ENCODE results near the gene IP6K1.
"Not testable (repeated sequence)": the region's sequence is repeated elsewhere in the genome, so short reads cannot be mapped to it uniquely, and the experiment has no call there.

Gene IP6K1

DNA sequence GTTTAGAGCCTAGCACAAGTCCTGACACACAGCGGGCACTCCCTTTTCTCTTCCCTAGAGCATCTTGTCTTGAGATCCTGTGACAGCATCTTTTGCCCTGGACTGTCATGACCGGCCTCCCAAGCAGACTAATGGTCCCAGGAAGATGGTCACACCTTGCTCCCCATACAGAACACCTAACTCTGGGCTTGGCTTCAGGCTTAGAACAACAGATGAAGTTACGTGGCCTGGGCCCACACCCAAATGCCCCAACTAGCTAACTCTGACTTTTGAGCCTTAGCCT lies 781 bp upstream of the IP6K1 start:
- Mint-ChIP-seq H3K4me3 (peak overlapping the region; percentile 85), H3K9me3 (no peaks in the 10 kb centered on the region), H3K36me3 (ENCODE audit: low read depth) (peaks cover 28% of the 10 kb centered on the region), H3K27me3 (peaks cover 4% of the 10 kb centered on the region), H3K27ac (peak overlapping the region; percentile 94), H3K4me1 (ENCODE audit: low read depth) (peaks cover 24% of the 10 kb centered on the region)
- intact Hi-C loops (cut with micrococcal nuclease): loop anchor here (10.0 kb wide), 1 partner anchor 62 kb away; the partner anchor contains the start of gene GMPPB

DNA sequence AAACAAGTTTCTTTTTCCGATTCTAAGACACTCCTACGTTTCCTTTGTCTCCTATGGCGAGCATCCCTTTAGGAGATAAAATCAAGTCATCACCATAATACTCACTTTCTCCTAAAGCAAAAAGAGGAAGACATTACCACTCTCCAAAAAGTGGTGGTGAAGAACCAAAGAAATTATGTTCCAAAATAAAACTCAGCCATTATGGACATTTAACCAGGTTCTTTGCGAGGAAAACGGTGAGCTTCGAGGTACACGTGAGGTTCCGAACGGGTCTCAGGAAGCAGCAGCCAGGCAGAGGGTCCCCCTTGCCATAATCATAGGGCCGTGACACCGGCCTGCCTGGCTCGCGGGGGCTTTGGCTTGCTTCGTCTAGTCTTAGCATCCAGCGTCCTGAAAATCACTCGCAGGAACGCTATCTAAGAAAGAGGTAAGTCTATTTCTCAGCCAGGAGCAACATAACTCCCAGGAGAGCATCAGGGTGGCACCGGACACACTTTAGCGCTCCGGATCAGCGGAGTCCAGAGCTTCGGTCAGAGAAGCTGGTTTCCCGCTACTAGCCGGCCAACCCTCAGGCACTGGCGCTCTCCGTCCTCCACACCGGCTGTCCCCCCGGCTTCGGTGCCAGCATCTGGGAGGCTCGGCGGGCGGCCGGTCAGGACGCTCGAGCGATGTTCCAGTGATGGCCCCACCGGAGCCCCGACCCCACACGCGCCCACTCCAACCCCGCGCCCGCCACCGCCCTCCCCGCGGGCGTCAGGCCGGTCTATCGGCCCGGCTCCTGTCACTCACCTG lies 581 bp downstream of the IP6K1 start:
- Mint-ChIP-seq H3K36me3 (ENCODE audit: low read depth) (peaks cover 38% of the 10 kb centered on the region), H3K9me3 (no peaks in the 10 kb centered on the region), H3K4me3 (peak overlapping the region; percentile 85), H3K4me1 (ENCODE audit: low read depth) (peaks cover 33% of the 10 kb centered on the region), H3K27ac (peak overlapping the region; percentile 94), H3K27me3 (peaks cover 4% of the 10 kb centered on the region)
- intact Hi-C loops (cut with micrococcal nuclease): loop anchor here (10.0 kb wide), 1 partner anchor 61 kb away; the partner anchor contains the start of gene GMPPB

DNA sequence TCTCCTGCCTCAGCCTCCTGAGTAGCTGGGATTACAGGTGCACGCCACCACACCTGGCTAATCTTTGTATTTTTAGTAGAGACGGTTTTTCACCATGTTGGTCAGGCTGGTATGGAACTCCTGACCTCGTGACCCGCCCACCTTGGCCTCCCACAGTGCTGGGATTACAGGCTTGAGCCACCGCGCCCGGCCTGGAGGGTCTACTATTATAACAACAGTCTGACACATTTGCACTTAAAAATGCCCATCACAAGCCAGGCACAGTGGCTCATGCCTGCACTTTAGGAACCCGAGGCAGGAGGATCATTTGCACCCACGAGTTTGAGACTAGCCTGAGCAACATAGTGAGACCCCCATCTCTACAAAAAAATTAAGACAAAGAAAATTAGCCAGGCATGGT lies 4.1 kb downstream of the IP6K1 start:
- H3K4me3 Mint-ChIP-seq, H3K27ac Mint-ChIP-seq, H3K27me3 Mint-ChIP-seq, H3K9me3 Mint-ChIP-seq: not testable (repeated sequence)
- Mint-ChIP-seq H3K36me3 (ENCODE audit: low read depth) (peaks cover 70% of the 10 kb centered on the region), H3K4me1 (ENCODE audit: low read depth) (peaks cover 50% of the 10 kb centered on the region)
- intact Hi-C loops (cut with micrococcal nuclease): loop anchor here (10.0 kb wide), 1 partner anchor 57 kb away; the partner anchor contains the start of gene GMPPB

DNA sequence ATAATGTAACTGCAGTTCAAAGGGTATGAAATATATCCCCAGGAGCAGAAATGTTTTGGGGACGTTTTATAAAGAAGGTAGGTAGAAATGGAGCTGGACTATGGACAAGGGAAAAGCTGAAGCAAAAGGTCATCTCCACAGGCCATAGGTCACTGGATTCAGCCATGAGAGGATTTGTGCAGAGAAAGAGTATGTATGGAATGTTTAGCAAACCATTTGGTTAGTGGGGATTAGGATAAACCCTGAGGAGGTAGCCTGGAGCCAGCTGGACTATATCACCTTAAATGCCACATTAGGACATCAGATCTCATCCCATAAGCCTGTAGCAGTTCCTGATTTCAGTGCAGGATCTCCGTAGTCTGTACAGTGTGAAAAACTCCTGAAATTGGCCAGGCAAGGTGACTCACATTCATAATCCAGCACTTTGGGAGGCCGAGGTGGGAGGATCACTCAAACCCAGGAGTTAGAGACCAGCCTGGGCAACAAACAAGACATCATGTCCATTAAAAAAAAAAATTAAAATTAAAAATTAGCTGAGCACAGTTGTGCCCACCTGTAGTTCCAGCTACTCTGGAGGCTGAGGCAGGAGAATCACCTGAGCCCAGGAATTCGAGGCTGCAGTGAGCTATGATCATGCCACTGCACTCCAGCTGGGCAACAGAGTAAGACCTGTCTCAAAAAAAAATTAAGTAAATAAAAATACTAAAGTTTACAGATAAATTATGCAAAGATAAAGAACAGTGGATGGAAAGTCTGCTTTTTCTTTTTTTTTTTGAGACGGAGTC lies 4.7 kb downstream of the IP6K1 start:
- Mint-ChIP-seq H3K4me3 (no peak overlapping the region), H3K9me3 (no peaks in the 10 kb centered on the region), H3K27ac (no peak overlapping the region), H3K4me1 (ENCODE audit: low read depth) (peaks cover 43% of the 10 kb centered on the region), H3K27me3 (no peaks in the 10 kb centered on the region), H3K36me3 (ENCODE audit: low read depth) (peaks cover 77% of the 10 kb centered on the region)
- intact Hi-C loops (cut with micrococcal nuclease): loop anchor here (10.0 kb wide), 1 partner anchor 57 kb away; the partner anchor contains the start of gene GMPPB

DNA sequence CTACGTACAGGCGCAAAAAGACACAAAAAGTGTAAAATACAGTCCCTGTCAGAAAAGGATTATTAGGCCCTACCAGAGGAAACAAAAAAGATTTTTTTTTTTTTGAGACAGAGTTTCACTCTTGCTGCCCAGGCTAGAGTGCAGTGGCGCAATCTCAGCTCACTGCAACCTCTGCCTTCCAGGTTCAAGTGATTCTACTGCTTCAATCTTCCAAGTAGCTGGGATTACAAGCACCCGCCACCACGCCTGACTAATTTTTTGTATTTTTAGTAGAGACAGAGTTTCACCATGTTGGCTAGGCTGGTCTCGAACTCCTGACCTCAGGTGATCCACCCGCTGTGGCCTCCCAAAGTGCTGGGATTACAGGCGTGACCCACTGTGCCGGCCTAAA lies 5.4 kb downstream of the IP6K1 start:
- H3K27me3 Mint-ChIP-seq: not testable (repeated sequence)
- intact Hi-C loops (cut with micrococcal nuclease): loop anchor here (10.0 kb wide), 1 partner anchor 56 kb away; the partner anchor contains the start of gene GMPPB

DNA sequence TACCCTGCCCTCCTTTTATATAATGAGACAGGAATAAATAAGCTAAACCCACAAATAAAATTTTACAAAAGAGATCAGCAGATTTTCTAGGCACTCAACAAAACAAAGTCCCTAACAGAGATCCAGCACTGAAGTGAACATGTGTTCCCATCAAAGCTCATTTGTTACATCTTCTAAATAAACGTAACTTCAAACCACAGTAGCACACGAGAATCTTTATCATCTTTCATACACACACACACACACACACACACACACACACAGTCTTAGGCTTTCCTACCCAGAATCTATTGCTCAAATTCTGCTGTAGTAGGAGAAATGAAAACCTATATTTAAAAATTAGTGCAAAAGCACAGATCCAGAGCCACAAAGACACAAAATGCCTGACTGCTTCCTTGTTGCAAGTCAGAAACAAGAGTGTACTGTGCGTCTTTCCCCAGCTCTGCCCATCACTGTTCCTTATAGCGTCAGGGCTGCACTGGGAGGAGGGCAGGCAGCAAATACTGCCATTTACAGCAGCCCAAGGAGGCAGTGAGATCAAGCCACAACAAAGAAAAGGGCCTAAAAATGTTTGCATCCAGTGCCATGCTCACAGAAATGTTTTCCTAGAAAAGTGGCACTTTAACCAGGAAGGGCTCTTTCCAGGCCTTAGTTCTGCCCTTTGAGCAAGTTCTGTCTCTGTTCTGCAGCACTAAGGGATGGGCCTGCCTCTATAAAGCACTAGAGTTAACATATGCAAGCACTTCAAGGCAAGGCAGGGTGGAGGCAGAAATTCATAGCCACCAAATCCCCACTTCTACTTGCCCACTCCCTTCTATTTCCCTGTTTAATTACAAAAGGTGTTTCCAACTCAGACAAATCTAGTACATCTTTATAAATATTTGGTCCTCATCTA lies 6.0 kb downstream of the IP6K1 start:
- intact Hi-C loops (cut with micrococcal nuclease): loop anchor here (10.0 kb wide), 1 partner anchor 56 kb away; the partner anchor contains the start of gene GMPPB

More for the DNA sequence above, 5.4 kb downstream of the IP6K1 start:
- Mint-ChIP-seq H3K4me1 (ENCODE audit: low read depth) (peaks cover 43% of the 10 kb centered on the region), H3K36me3 (ENCODE audit: low read depth) (peaks cover 81% of the 10 kb centered on the region)
- not testable (repeated sequence) for H3K27ac Mint-ChIP-seq, H3K4me3 Mint-ChIP-seq, H3K9me3 Mint-ChIP-seq

DNA sequence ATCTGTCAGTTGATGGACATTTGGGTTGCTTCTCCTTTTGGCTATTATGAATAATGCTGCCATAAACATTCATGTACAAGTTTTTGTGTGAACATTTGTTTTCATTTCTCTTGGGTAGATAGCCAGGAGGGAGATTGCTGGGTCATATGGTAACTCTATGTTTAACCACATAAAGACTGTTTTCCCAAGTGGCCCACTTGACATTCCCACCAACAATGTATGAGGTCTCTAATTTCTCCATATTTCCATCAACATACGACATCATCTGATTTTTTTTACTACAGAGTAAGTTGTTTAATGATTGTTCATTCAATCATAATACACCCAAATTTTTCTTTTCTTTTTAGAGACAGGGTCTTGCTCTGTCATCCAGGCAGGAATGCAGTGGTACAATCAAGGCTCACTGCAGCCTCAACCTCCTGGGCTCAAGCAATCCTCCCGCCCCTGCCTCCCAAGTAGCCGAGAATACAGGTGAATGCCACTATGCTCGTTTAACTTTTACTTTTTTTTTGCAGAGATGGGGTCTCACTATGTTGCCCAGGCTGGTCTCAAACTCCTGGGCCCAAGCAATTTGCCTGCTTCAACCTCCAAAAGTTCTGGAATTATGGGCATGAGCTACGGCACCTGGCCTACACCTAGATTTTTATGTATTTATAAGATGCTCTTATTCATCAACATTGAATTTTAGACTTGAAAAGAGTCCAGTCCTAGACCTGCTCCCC lies 6.8 kb downstream of the IP6K1 start:
- intact Hi-C loops (cut with micrococcal nuclease): loop anchor here (10.0 kb wide), 1 partner anchor 55 kb away; the partner anchor contains the start of gene GMPPB
- Mint-ChIP-seq H3K4me3 (no peak overlapping the region), H3K27me3 (no peaks in the 10 kb centered on the region), H3K4me1 (ENCODE audit: low read depth) (peaks cover 36% of the 10 kb centered on the region), H3K9me3 (no peaks in the 10 kb centered on the region), H3K27ac (no peak overlapping the region), H3K36me3 (ENCODE audit: low read depth) (peaks cover 85% of the 10 kb centered on the region)

More for the DNA sequence above, 6.0 kb downstream of the IP6K1 start:
- H3K9me3 Mint-ChIP-seq: no peaks in the 10 kb centered on the region
- H3K4me1 Mint-ChIP-seq (ENCODE audit: low read depth): peaks cover 40% of the 10 kb centered on the region
- H3K4me3 Mint-ChIP-seq: no peak overlapping the region
- H3K27ac Mint-ChIP-seq: no peak overlapping the region
- H3K27me3 Mint-ChIP-seq: no peaks in the 10 kb centered on the region
- peaks cover 86% of the 10 kb centered on the region for H3K36me3 Mint-ChIP-seq (ENCODE audit: low read depth)

DNA sequence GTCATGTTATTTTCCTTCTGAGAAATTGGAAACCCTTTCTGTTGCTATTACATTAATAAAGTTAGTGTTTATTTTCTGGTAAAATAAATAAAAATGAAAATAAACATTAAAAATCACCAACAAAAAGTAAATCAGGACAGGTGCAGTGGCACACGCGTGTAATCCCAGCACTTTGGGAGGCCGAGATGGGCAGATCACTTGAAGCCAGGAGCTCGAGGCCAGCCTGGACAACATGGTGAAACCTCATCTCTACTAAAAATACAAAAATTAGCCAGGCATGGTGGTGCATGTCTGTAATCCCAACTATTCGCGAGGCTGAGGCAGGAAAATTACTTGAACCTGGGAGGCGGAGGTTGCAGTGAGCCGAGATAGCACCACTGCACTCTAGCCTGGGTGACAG lies 10.2 kb downstream of the IP6K1 start:
- peaks cover 26% of the 10 kb centered on the region for H3K4me1 Mint-ChIP-seq (ENCODE audit: low read depth)
- intact Hi-C loops (cut with micrococcal nuclease); H3K9me3 Mint-ChIP-seq; H3K4me3 Mint-ChIP-seq; H3K27me3 Mint-ChIP-seq; H3K27ac Mint-ChIP-seq: not testable (repeated sequence)
- H3K36me3 Mint-ChIP-seq (ENCODE audit: low read depth): peaks cover 60% of the 10 kb centered on the region

DNA sequence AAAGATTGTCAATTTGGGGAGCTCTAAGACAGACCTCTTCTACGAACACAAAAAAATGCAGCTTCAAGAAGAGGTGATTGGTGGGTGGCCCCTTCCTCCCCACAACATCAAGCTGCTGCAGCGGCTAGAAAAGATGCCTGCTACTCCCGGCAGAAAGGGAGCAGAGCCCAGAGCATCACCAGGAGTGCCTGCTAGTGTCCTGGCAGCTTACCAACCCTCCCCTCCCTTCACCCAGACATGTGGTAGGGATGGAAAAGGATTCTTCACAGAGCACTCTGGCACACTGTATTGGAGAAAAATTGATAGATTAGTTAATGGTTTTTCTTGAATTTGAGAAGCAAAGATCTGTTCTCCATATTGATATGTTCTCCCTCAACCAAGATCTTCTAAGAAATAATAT lies 10.8 kb downstream of the IP6K1 start:
- H3K4me1 Mint-ChIP-seq (ENCODE audit: low read depth): peaks cover 20% of the 10 kb centered on the region
- H3K4me3 Mint-ChIP-seq: no peak overlapping the region
- H3K9me3 Mint-ChIP-seq: no peaks in the 10 kb centered on the region
- intact Hi-C loops (cut with micrococcal nuclease): no loop called here
- peaks cover 59% of the 10 kb centered on the region for H3K36me3 Mint-ChIP-seq (ENCODE audit: low read depth)
- no peaks in the 10 kb centered on the region for H3K27me3 Mint-ChIP-seq
- H3K27ac Mint-ChIP-seq: no peak overlapping the region

DNA sequence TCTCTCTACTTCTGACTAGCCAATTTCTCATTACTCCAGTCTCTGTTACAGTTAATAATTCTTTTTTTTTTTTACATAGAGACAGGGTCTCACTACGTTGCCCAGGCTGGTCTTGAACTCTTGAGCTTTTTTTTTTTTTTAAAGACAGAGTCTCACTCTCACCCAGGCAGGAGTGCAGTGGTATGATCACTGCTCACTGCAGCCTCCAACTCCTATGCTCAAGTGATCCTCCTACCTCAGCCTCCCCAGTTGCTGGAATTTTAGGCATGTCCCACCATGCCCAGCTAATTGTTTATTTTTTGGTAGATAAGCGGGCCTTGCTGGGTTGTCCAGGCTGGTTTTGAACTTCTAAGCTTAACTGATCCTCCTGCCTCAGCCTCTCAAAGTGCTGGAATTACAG lies 13.6 kb downstream of the IP6K1 start:
- no peaks in the 10 kb centered on the region for H3K9me3 Mint-ChIP-seq
- peaks cover 47% of the 10 kb centered on the region for H3K36me3 Mint-ChIP-seq (ENCODE audit: low read depth)
- peaks cover 4% of the 10 kb centered on the region for H3K4me1 Mint-ChIP-seq (ENCODE audit: low read depth)
- H3K27ac Mint-ChIP-seq: no peak overlapping the region
- no peak overlapping the region for H3K4me3 Mint-ChIP-seq
- no peaks in the 10 kb centered on the region for H3K27me3 Mint-ChIP-seq
- intact Hi-C loops (cut with micrococcal nuclease): no loop called here

DNA sequence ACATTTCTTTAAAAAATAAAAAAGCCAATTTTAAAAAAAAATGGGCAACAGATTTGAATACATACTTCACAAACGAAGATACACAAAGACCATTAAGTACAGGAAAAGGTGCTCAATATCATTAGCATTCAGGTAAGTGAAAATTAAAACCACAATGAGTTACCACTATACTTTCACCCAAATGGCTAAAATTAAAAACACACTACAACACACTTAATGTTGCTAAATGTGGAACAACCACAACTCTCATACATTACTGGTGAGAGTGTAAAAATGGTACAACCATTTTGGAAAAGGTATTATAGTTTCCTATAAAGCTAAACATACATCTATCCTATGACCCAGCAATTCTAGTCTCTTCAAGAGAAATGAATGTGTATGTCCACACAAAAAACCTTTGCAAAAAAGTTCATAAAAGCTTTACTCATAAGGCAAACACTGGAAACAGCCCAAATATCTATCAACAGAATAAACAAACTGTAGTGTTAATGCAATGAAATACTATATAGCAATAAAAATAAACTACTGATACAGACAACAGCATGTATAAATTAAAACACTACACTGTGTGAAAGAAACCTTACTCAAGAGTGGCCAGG lies 14.9 kb downstream of the IP6K1 start:
- intact Hi-C loops (cut with micrococcal nuclease): no loop called here
- peaks cover 4% of the 10 kb centered on the region for H3K4me1 Mint-ChIP-seq (ENCODE audit: low read depth)
- no peak overlapping the region for H3K4me3 Mint-ChIP-seq
- peaks cover 36% of the 10 kb centered on the region for H3K36me3 Mint-ChIP-seq (ENCODE audit: low read depth)
- H3K27me3 Mint-ChIP-seq: no peaks in the 10 kb centered on the region
- no peaks in the 10 kb centered on the region for H3K9me3 Mint-ChIP-seq
- H3K27ac Mint-ChIP-seq: no peak overlapping the region

DNA sequence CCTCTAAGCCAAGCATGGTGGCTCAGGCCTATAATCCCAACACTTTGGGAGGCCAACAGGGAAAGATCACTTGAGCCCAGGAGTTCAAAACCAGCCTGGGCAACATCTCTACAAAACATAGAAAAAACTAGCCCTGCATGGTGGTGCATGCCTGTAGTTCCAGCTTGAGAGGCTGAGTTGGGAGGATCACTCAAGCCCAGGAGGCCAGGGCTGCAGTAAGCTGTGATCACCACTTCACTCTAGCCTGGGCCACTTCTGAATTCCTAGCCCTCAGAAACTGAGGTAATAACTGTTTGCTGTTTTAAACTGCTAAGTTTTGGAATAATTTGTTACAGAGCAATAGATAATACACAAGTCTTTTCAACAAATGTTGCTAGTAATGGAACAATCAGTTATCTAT lies 16.4 kb downstream of the IP6K1 start:
- no peaks in the 10 kb centered on the region for H3K27me3 Mint-ChIP-seq
- H3K4me1 Mint-ChIP-seq (ENCODE audit: low read depth): no peaks in the 10 kb centered on the region
- H3K27ac Mint-ChIP-seq: no peak overlapping the region
- no peaks in the 10 kb centered on the region for H3K9me3 Mint-ChIP-seq
- intact Hi-C loops (cut with micrococcal nuclease): no loop called here
- H3K36me3 Mint-ChIP-seq (ENCODE audit: low read depth): peaks cover 34% of the 10 kb centered on the region
- no peak overlapping the region for H3K4me3 Mint-ChIP-seq

All from dendritic cell treated with granulocyte-macrophage colony-stimulating factor and Interleukin-4, amounts not matched to agents 40 ng/mL and 50 ng/mL, for 4 days (primary cell).